Keratinocyte (primary cell): ENCODE results near the gene NEAT1. TPM values are rescaled to one million over a fixed set of nuclear protein-coding genes. Genes with fewer than 3 reads are reported as not detected.

Experiments
- DNase-seq: peaks from one replicate; pipeline ENCODE4 v3.0.0-alpha.2; 2011; ENCODE audit warnings: low read depth, missing footprints, low spot score
- FAIRE-seq: peaks from 2 replicates; lab custom pipeline; 2011; peaks lifted over from hg19 to GRCh38; lab: Jason Lieb, UNC
- H2AFZ ChIP-seq: 2 replicates; pipeline ENCODE4 v1.6.0; 2012; ENCODE audit warnings: low read length, control low read depth, inconsistent platforms; ENCODE audit not compliant: control insufficient read depth
- H3K27ac ChIP-seq: 2 replicates; pipeline ENCODE4 v1.5.1; 2011; ENCODE audit warnings: low read length; ENCODE audit not compliant: control insufficient read depth, insufficient read depth
- H3K27me3 ChIP-seq: 3 replicates; pipeline ENCODE4 v1.6.0; 2011; ENCODE audit warnings: low read length; ENCODE audit not compliant: control insufficient read depth, insufficient read depth; ENCODE audit errors: extremely low read depth
- H3K36me3 ChIP-seq, 2 experiments: 2 replicates in 1 of 2; 3 replicates in 1 of 2; pipeline ENCODE4 v1.5.1; 2011; ENCODE audit warnings: low read length in 2 of 2, mild to moderate bottlenecking in 1 of 2; ENCODE audit not compliant: control insufficient read depth in 2 of 2, insufficient read depth in 2 of 2; ENCODE audit errors: extremely low read depth in 1 of 2
- H3K4me1 ChIP-seq: 3 replicates; pipeline ENCODE4 v1.5.1; 2011; ENCODE audit warnings: low read length; ENCODE audit not compliant: control insufficient read depth, insufficient read depth; ENCODE audit errors: extremely low read depth
- H3K4me2 ChIP-seq: 3 replicates; pipeline ENCODE4 v1.6.0; 2011; ENCODE audit warnings: low read depth, low read length; ENCODE audit not compliant: control insufficient read depth, insufficient read depth; ENCODE audit errors: extremely low read depth
- H3K4me3 ChIP-seq, 3 experiments: fragments of 200-600 bp in 1 of 3; sonication (generic) in 1 of 3; 2 replicates in 2 of 3; 3 replicates in 1 of 3; pipeline ENCODE4 v1.5.1; 2011 to 2016; ENCODE audit warnings: low read length in 3 of 3, mild to moderate bottlenecking in 3 of 3, control low read depth in 2 of 3, inconsistent platforms in 1 of 3, low read depth in 1 of 3, mixed read lengths in 1 of 3, mixed run types in 1 of 3, moderate library complexity in 1 of 3; ENCODE audit not compliant: control insufficient read depth in 2 of 3, insufficient read depth in 2 of 3; ENCODE audit errors: extremely low read depth in 1 of 3
- H3K79me2 ChIP-seq: 2 replicates; pipeline ENCODE4 v1.6.0; 2012; ENCODE audit warnings: low read length; ENCODE audit not compliant: control insufficient read depth, insufficient read depth
- H3K9ac ChIP-seq: 3 replicates; pipeline ENCODE4 v1.6.0; 2011; ENCODE audit warnings: low read length; ENCODE audit not compliant: control insufficient read depth, insufficient read depth; ENCODE audit errors: extremely low read depth
- H3K9me1 ChIP-seq: 3 replicates; pipeline ENCODE4 v1.6.0; 2011; ENCODE audit warnings: low read length; ENCODE audit not compliant: control insufficient read depth, insufficient read depth; ENCODE audit errors: extremely low read depth
- H3K9me3 ChIP-seq: 2 replicates; pipeline ENCODE4 v1.5.1; 2012; ENCODE audit warnings: low read depth, low read length; ENCODE audit not compliant: control insufficient read depth
- H4K20me1 ChIP-seq: 3 replicates; pipeline ENCODE4 v1.6.0; 2011; ENCODE audit warnings: low read length; ENCODE audit not compliant: control insufficient read depth, insufficient read depth; ENCODE audit errors: extremely low read depth
- CTCF ChIP-seq, 3 experiments: IDR thresholded peaks in 1 of 3; conservative IDR thresholded peaks in 1 of 3; optimal IDR thresholded peaks in 1 of 3; 2 replicates in 2 of 3; 3 replicates in 1 of 3; pipeline versions ENCODE3 to v1.5.1; 2011; ENCODE audit warnings: low read length in 3 of 3, mild to moderate bottlenecking in 3 of 3, moderate library complexity in 2 of 3, control low read depth in 1 of 3, inconsistent platforms in 1 of 3; ENCODE audit not compliant: insufficient read depth in 2 of 3; ENCODE audit errors: extremely low read depth in 1 of 3
- EZH2 ChIP-seq: IDR thresholded peaks from one replicate; pipeline ENCODE4 v1.6.1; 2012; ENCODE audit warnings: inconsistent platforms, mild to moderate bottlenecking, low read length, moderate library complexity
- dilution Hi-C: fragments of 300-500 bp; cut with MboI; formaldehyde crosslinking; loops from one replicate; pipeline ENCODE4 v1.7.0; 2020; ENCODE audit warnings: low sequenced_read_pairs; ENCODE audit not compliant: extremely low pct_ligation_motif_present
- polyA plus RNA-seq, 5 experiments: library from polyadenylated mRNA; depleted of rRNA in 3 of 5; stranded (reverse) in 3 of 5; stranded (forward) in 1 of 5; unstranded in 1 of 5; fragments of >200 nt; gene quantifications; 1 replicate in 1 of 5; 2 replicates in 3 of 5; 3 replicates in 1 of 5; pipeline versions ENCODE4 v1.2.1 to v1.2.3, GENCODE V29; 2011 to 2012; ENCODE audit warnings: missing spikeins in 2 of 5, low read depth in 1 of 5, low replicate concordance in 1 of 5

Gene NEAT1
- polyA plus RNA-seq, 1 donor (not counting 4 experiments of a cell fraction or from before 2014, with no cell fraction given) = 270 TPM

DNA sequence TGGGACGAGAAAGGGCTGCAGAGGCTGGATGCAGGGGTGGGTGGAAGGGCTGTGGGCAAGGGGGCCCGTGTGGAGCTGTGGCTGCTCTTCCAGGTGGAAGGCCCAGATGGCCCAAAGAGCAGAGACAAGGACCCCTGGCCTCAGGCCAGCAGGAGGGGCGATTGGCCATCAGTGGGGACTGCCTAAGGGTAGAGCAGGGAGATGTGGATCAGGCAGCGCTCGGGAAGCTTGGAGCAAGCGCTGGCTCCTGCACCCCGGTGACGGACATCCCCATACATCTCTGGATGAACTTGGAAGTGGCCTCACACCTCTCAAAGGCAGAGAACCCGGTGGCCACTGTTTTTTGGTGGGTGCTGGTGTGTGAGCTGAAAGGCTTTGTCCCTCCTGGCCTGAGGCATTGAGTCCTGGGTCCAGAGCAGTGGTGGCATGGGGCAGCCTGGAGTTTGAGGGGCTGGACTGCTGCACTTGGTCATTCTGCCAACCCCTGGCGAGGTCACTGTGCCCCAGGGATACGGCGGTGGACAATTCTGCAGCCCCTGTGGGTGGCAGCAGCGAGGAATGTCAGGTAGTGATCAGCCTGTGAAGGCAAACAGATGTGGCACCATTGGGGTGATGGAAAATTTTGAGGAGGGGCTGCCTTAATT lies 30.3 kb upstream of the NEAT1 start:
- no peaks in the 10 kb centered on the region for H3K27me3 ChIP-seq
- no peak overlapping the region for H3K9ac ChIP-seq
- H3K9me3 ChIP-seq = no peaks in the 10 kb centered on the region
- no peak overlapping the region for H2AFZ ChIP-seq
- dilution Hi-C loops = no loop called here
- no peak for FAIRE-seq
- peaks cover 48% of the 10 kb centered on the region for H3K79me2 ChIP-seq
- H4K20me1 ChIP-seq = peaks cover 2% of the 10 kb centered on the region
- no peak overlapping the region for H3K4me2 ChIP-seq
- H3K9me1 ChIP-seq = peaks cover 3% of the 10 kb centered on the region
- DNase-seq = no peak
- peaks cover 37% of the 10 kb centered on the region for H3K4me1 ChIP-seq
- H3K4me3 ChIP-seq = no peak overlapping the region
- no peak overlapping the region for H3K27ac ChIP-seq
- peaks cover 23 to 34% of the 10 kb centered on the region in 2 experiments for H3K36me3 ChIP-seq
- TF ChIP-seq CTCF (optimal IDR thresholded peaks at IDR 0.05 in 1 of 3, IDR thresholded peaks at IDR 0.05 in 1 of 3, conservative IDR thresholded peaks at IDR 0.05 in 1 of 3; ENCODE audit: extremely low read depth in 1 of 3, insufficient read depth in 2 of 3, low read length in 3 of 3) (no peak), EZH2 (no peak)

GRCh38 chr11:65392899-65393298 lies 29.7 kb upstream of the NEAT1 start:
- Histone ChIP-seq H3K9me3 (no peaks in the 10 kb centered on the region), H3K9me1 (peaks cover 3% of the 10 kb centered on the region), H3K79me2 (peaks cover 43% of the 10 kb centered on the region), H3K4me3 (no peak overlapping the region), H3K4me1 (peaks cover 33% of the 10 kb centered on the region), H3K36me3 (peaks cover 23 to 35% of the 10 kb centered on the region in 2 experiments), H3K27me3 (no peaks in the 10 kb centered on the region), H2AFZ (no peak overlapping the region), H3K4me2 (no peak overlapping the region), H4K20me1 (peaks cover 2% of the 10 kb centered on the region), H3K9ac (no peak overlapping the region), H3K27ac (no peak overlapping the region)
- no peak for TF ChIP-seq EZH2
- TF ChIP-seq CTCF (optimal IDR thresholded peaks at IDR 0.05 in 1 of 3, IDR thresholded peaks at IDR 0.05 in 1 of 3, conservative IDR thresholded peaks at IDR 0.05 in 1 of 3; ENCODE audit: extremely low read depth in 1 of 3, insufficient read depth in 2 of 3, low read length in 3 of 3) = no peak
- FAIRE-seq (no peak), DNase-seq (no peak)
- dilution Hi-C loops = no loop called here
